Medulla oblongata (tissue), 1 donor: ENCODE measurements around the gene PRRX1.

Source experiments
- DNase-seq: peaks from one replicate; pipeline ENCODE4 v3.0.0-alpha.2; 2015; ENCODE audit errors: extremely low spot score

PRRX1 gene

DNA sequence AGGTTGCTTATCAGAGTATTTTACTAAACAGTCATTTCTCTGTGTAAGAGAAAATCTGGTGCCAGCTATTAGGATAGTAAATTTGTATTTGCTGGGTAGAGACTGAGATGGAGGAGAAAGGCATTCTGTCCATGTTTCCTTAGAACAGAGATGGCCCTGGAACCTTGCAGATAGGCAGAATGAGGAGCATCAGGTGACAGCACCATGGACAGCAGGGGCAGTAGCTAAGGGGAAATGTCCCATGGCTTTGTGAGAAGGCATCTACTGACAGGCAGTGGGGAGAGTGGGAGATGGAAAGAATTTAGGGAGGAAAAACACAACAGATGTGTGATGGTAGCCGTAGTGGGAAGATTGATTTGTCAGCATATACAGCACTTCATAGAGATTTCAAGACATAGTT lies 105.0 kb downstream of the PRRX1 start:
- DNase-seq: no peak

DNA sequence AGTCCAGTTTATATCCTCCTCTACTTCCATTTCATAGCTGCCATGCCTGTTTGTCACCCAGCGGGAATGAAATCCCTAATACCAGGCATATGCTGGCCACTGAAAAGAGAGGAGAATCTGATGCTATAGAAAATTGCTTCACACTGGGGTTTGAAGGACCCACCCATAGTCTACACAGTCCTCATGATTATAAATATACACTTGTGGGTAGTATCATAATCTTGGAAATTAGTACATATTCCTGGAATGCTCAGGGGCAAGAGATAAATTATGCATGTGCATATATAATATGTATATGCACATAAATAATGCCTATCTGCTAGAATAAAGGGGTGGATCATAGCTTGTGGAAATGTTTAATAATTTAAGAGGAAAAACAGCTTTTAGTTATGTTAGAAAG lies 105.8 kb downstream of the PRRX1 start:
- no peak for DNase-seq

DNA sequence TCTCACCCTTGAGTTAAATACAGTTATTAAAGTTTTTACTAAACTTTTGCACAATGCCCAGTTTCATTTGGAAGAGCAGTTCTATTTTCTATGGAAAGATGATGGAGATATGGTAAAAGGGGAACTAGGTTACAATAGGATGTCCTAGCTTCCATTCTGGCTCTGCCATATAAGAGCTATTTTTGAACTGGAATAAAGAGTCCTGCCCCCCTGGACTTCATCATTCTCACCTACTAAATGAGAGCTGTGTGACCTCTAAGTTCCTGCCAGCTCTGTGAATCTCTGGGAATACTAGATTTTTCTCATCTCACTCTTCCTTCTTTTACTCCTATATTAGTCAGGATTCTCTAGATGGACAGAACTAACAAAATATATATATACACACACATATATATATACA lies 106.3 kb downstream of the PRRX1 start:
- DNase-seq: no peak

DNA sequence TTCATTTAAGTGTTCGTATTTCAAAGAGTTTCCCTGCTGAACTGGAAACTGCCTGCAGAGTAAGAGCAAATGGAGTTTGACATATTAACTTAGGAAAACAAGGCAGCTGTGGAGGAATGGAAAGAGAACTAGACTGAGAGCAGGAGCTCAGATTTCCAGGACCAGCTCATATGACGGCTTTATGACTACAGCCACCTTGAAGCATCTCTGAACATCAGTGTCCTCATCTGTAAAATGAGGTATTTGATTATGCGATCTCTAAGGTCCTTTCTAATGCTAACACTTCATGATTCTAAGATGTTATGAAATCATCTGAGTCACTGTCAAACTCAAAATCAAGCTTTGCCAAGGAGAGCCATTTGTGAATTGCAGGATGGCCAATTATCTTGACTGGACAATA lies 112.3 kb downstream of the PRRX1 start:
- DNase-seq: no peak

DNA sequence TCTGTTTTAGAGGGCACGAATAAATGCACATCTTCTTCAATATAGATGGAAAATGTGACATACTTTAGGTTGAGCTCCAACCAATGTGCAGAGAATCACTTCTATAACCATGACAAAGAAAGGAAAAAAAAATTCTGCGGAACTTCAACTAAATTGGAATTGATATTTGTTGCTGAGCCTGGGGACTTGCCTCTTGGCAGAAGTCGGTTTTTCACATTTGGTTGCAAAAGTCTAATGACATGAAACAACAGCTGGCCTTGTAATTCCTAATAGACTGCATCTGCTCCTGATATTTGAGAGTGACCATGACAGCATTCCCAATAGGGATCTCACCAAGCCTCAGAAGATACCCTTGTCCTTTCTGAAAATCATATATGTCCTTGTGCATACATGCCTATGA lies 112.8 kb downstream of the PRRX1 start:
- no peak for DNase-seq
